DOHH2 (cell line): Measurements from ENCODE around the gene GRID1.

Experiments used
- H3F3A ChIP-seq: fragments of 200-600 bp; sonication (generic), shearing (Covaris generic); 2 replicates; pipeline ENCODE4 v1.6.0; 2016; ENCODE audit warnings: antibody characterized with exemption, mild to moderate bottlenecking; ENCODE audit not compliant: control insufficient read depth, insufficient read depth
- H3K27ac ChIP-seq: fragments of 200-600 bp; sonication (generic); 2 replicates; pipeline ENCODE4 v1.5.1; 2014; ENCODE audit warnings: low read depth, mild to moderate bottlenecking, low read length, moderate library complexity
- H3K27me3 ChIP-seq: fragments of 200-600 bp; sonication (generic); 2 replicates; pipeline ENCODE4 v1.6.1; 2014; ENCODE audit warnings: mild to moderate bottlenecking, low read length, mixed read lengths; ENCODE audit not compliant: control insufficient read depth
- H3K36me3 ChIP-seq: fragments of 200-600 bp; sonication (generic); 2 replicates; pipeline ENCODE4 v1.6.1; 2014; ENCODE audit warnings: mild to moderate bottlenecking, low read length, moderate library complexity, mixed read lengths; ENCODE audit not compliant: control insufficient read depth
- H3K4me1 ChIP-seq: fragments of 200-600 bp; sonication (generic); 2 replicates; pipeline ENCODE4 v1.6.1; 2014; ENCODE audit warnings: mild to moderate bottlenecking, low read length, mixed read lengths; ENCODE audit not compliant: control insufficient read depth
- H3K4me2 ChIP-seq: fragments of 200-600 bp; sonication (generic); 2 replicates; pipeline ENCODE4 v1.6.0; 2014; ENCODE audit warnings: mild to moderate bottlenecking, low read length, moderate library complexity
- H3K4me3 ChIP-seq: fragments of 200-600 bp; sonication (generic); 2 replicates; pipeline ENCODE4 v1.5.1; 2014; ENCODE audit warnings: mild to moderate bottlenecking, low read length, mixed read lengths
- H3K79me2 ChIP-seq: fragments of 200-600 bp; sonication (generic); 2 replicates; pipeline ENCODE4 v1.6.1; 2014; ENCODE audit warnings: mild to moderate bottlenecking, low read length, mixed read lengths; ENCODE audit not compliant: control insufficient read depth
- H3K9me2 ChIP-seq: fragments of 200-600 bp; sonication (generic); replicated peaks from 2 replicates; pipeline ENCODE4 v1.6.1; 2014; ENCODE audit warnings: mild to moderate bottlenecking, low read length, mixed read lengths; ENCODE audit not compliant: control insufficient read depth
- H3K9me3 ChIP-seq: fragments of 200-600 bp; sonication (generic); 2 replicates; pipeline ENCODE4 v1.6.1; 2014; ENCODE audit warnings: antibody characterized with exemption, low read length, mixed read lengths; ENCODE audit not compliant: control insufficient read depth, insufficient read depth
- H4K20me1 ChIP-seq: fragments of 200-600 bp; sonication (generic); 2 replicates; pipeline ENCODE4 v1.6.0; 2014; ENCODE audit warnings: low read depth, mild to moderate bottlenecking, antibody characterized with exemption, low read length, moderate library complexity; ENCODE audit not compliant: control insufficient read depth, insufficient read depth
- CTCF ChIP-seq: fragments of 200-600 bp; sonication (generic); IDR thresholded peaks from one replicate; pipeline ENCODE4 v1.5.1; 2014; ENCODE audit warnings: antibody characterized with exemption, mild to moderate bottlenecking, low read depth, low read length; ENCODE audit not compliant: poor library complexity, severe bottlenecking
- EZH2phosphoT487 ChIP-seq: fragments of 200-600 bp; sonication (generic); IDR thresholded peaks from 2 replicates; pipeline ENCODE4 v1.6.1; 2017; ENCODE audit warnings: borderline replicate concordance, mild to moderate bottlenecking, antibody characterized with exemption, low read length, moderate library complexity, mixed read lengths

GRID1 gene

DNA sequence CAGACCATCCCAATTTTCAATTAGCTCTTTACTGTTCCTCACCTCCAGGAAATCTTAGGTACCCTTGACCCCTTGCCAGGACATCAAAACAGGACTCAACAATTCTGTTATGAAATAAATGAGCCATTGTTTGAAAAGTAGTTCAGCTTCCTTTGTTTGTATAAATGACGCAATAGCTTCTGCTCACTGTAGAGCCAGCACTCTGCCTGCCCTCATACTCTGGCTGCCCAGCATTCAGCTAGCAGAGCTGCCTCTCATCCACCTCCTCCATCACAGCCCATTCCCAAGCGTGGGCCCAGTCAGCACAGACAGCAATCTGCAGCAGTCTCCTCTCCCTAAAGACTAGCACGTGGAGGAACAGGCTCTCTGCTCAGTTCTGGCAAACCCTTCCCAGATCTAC, 478.6 kb downstream of the GRID1 start:
- TF ChIP-seq CTCF: no peak
- TF ChIP-seq EZH2phosphoT487: no peak
- no peaks in the 10 kb centered on the region for H3K79me2 ChIP-seq

DNA sequence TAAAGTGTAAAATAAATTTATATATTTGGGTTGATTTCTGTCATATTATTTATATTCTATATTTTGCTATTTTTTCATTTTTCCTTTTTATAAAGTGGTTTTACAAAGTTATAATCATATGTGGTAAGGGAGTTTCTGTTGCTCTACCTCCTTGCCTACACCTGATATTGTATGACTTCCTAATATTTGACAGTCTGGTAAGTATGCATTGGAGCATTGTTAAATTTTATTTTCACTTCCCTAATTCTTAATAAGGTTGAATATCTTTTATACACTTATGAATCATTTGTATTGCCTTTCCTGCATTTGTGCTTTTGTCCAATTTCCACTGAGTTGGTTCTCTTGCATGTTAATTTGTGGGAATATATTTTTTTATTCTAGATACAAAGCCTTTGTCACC, 492.4 kb downstream of the GRID1 start:
- no peak overlapping the region for H3K4me3 ChIP-seq
- no peaks in the 10 kb centered on the region for H3F3A ChIP-seq
- no peaks in the 10 kb centered on the region for H4K20me1 ChIP-seq
- peaks cover 22% of the 10 kb centered on the region for H3K4me1 ChIP-seq
- no peaks in the 10 kb centered on the region for H3K79me2 ChIP-seq
- H3K9me2 ChIP-seq: no peaks in the 10 kb centered on the region
- no peaks in the 10 kb centered on the region for H3K36me3 ChIP-seq
- H3K27ac ChIP-seq: no peak overlapping the region
- no peaks in the 10 kb centered on the region for H3K27me3 ChIP-seq
- TF ChIP-seq CTCF (no peak), EZH2phosphoT487 (no peak)
- no peaks in the 10 kb centered on the region for H3K9me3 ChIP-seq
- peak overlapping the region; percentile 34 for H3K4me2 ChIP-seq

More for the DNA sequence above, 478.6 kb downstream of the GRID1 start:
- no peaks in the 10 kb centered on the region for H3K9me2 ChIP-seq
- H3K27me3 ChIP-seq: peaks cover 14% of the 10 kb centered on the region; the same call in 1 of the 2 replicates
- H3F3A ChIP-seq: no peaks in the 10 kb centered on the region
- H3K4me3 ChIP-seq: no peak overlapping the region
- H3K36me3 ChIP-seq: no peaks in the 10 kb centered on the region
- H4K20me1 ChIP-seq: no peaks in the 10 kb centered on the region
- H3K9me3 ChIP-seq: no peaks in the 10 kb centered on the region
- H3K4me1 ChIP-seq: no peaks in the 10 kb centered on the region
- H3K4me2 ChIP-seq: no peak overlapping the region
- H3K27ac ChIP-seq: no peak overlapping the region

- Histone ChIP-seq H3K4me1 (peaks cover 22% of the 10 kb centered on the region), H3F3A (no peaks in the 10 kb centered on the region)
- TF ChIP-seq CTCF (no peak), EZH2phosphoT487 (no peak)
Measured at GRCh38 chr10:85873063-85873462, 493.5 kb downstream of the GRID1 start.

More at GRCh38 chr10:85873063-85873462, 493.5 kb downstream of the GRID1 start:
- no peaks in the 10 kb centered on the region for H3K9me2 ChIP-seq
- no peaks in the 10 kb centered on the region for H3K36me3 ChIP-seq
- H3K79me2 ChIP-seq: no peaks in the 10 kb centered on the region
- no peak overlapping the region for H3K4me2 ChIP-seq
- no peak overlapping the region for H3K4me3 ChIP-seq
- no peaks in the 10 kb centered on the region for H4K20me1 ChIP-seq
- no peaks in the 10 kb centered on the region for H3K9me3 ChIP-seq
- no peaks in the 10 kb centered on the region for H3K27me3 ChIP-seq
- no peak overlapping the region for H3K27ac ChIP-seq
